Sciatic nerve (tissue), 2 donors: Measurements from ENCODE around the gene TCTN2. TPM values are rescaled to one million over a fixed set of nuclear protein-coding genes. Genes with fewer than 3 reads are reported as not detected.

ENCODE experiments used
- ATAC-seq: fragments of 200-7000 bp; cut with Tn5 transposase; one replicate; pipeline ENCODE4 v1.9.1; 2020; ENCODE audit warnings: mild to moderate bottlenecking, moderate library complexity
- DNase-seq: peaks from one replicate; pipeline ENCODE4 v3.0.0-alpha.2; 2020; ENCODE audit warnings: low spot score
- intact Hi-C: fragments of 100-400 bp; cut with DNase I; formaldehyde crosslinking; loops from one replicate; pipeline ENCODE4 v1.14.2; 2022
- total RNA-seq: library from RNA; stranded (reverse); fragmentation: NEBNext Ultra II Directional; extraction: Animal tissue kit (Norgen Biotek cat#: 25700); gene quantifications from one replicate; pipeline ENCODE4 v1.2.1, GENCODE V29; 2021
- donor health status: DM: no; HTN: no; CAD: no.
- donor health status: DM: no; HTN: no; CAD: no.

Gene TCTN2
- total RNA-seq, 1 donor from 2014 or later = 14.0 TPM

GRCh38 chr12:123678981-123679380, 8.1 kb downstream of the TCTN2 start:
- ATAC-seq (no peak), DNase-seq (no peak)
- intact Hi-C loops = no loop called here

- intact Hi-C loops = no loop called here
- ATAC-seq (no peak), DNase-seq (no peak)
Measured at GRCh38 chr12:123681605-123682004, 10.7 kb downstream of the TCTN2 start.

GRCh38 chr12:123683964-123684363, 13.1 kb downstream of the TCTN2 start:
- DNase-seq = no peak
- intact Hi-C loops = no loop called here
- ATAC-seq = no peak

- DNase-seq (no peak), ATAC-seq (no peak)
- intact Hi-C loops = no loop called here
Measured at GRCh38 chr12:123686636-123687190, 15.8 kb downstream of the TCTN2 start.

- ATAC-seq (no peak), DNase-seq (no peak)
- intact Hi-C loops = no loop called here
Measured at GRCh38 chr12:123690191-123690840, 19.4 kb downstream of the TCTN2 start.

- intact Hi-C loops = no loop called here
- no peak for DNase-seq
- ATAC-seq = no peak
Measured at GRCh38 chr12:123696207-123696606, 25.3 kb downstream of the TCTN2 start.

GRCh38 chr12:123696646-123697045, 25.7 kb downstream of the TCTN2 start:
- no peak for DNase-seq
- ATAC-seq = no peak
- intact Hi-C loops = no loop called here

- no peak for DNase-seq
- intact Hi-C loops = no loop called here
Measured at GRCh38 chr12:123705935-123706334, 35.0 kb downstream of the TCTN2 start.

GRCh38 chr12:123707466-123707865, 36.6 kb downstream of the TCTN2 start:
- DNase-seq (no peak), ATAC-seq (no peak)
- intact Hi-C loops = no loop called here

More at GRCh38 chr12:123705935-123706334, 35.0 kb downstream of the TCTN2 start:
- ATAC-seq = no peak

GRCh38 chr12:123712780-123713319, 41.9 kb downstream of the TCTN2 start:
- DNase-seq (no peak), ATAC-seq (no peak)
- intact Hi-C loops = no loop called here

GRCh38 chr12:123713398-123713797, 42.5 kb downstream of the TCTN2 start:
- DNase-seq = no peak
- intact Hi-C loops = no loop called here
- ATAC-seq = no peak

GRCh38 chr12:123713823-123714585, 43.1 kb downstream of the TCTN2 start:
- ATAC-seq = no peak
- intact Hi-C loops = no loop called here
- no peak for DNase-seq

- intact Hi-C loops = no loop called here
- no peak for DNase-seq
- ATAC-seq = no peak
Measured at GRCh38 chr12:123715195-123715594, 44.3 kb downstream of the TCTN2 start.

- no peak for DNase-seq
- intact Hi-C loops = no loop called here
- no peak for ATAC-seq
Measured at GRCh38 chr12:123717350-123717749, 46.4 kb downstream of the TCTN2 start.

GRCh38 chr12:123720141-123720814, 49.4 kb downstream of the TCTN2 start:
- intact Hi-C loops = no loop called here
- DNase-seq (no peak), ATAC-seq (no peak)

GRCh38 chr12:123721245-123721644, 50.3 kb downstream of the TCTN2 start:
- DNase-seq (no peak), ATAC-seq (no peak)
- intact Hi-C loops = no loop called here

GRCh38 chr12:123723011-123723410, 52.1 kb downstream of the TCTN2 start:
- no peak for ATAC-seq
- no peak for DNase-seq
- intact Hi-C loops = no loop called here

GRCh38 chr12:123723765-123724164, 52.9 kb downstream of the TCTN2 start:
- no peak for DNase-seq
- intact Hi-C loops = no loop called here
- no peak for ATAC-seq

- DNase-seq (no peak), ATAC-seq (no peak)
- intact Hi-C loops = no loop called here
Measured at GRCh38 chr12:123726244-123726643, 55.3 kb downstream of the TCTN2 start.

GRCh38 chr12:123726962-123727361, 56.0 kb downstream of the TCTN2 start:
- ATAC-seq (no peak), DNase-seq (no peak)
- intact Hi-C loops = no loop called here
